Adipose tissue (tissue), 3 donors: Measurements from ENCODE around the gene TMED1. TPM values are rescaled to one million over a fixed set of nuclear protein-coding genes. Genes with fewer than 3 reads are reported as not detected.
"Not testable (repeated sequence)": the region's sequence is repeated elsewhere in the genome, so short reads cannot be mapped to it uniquely, and the experiment has no call there.

ENCODE experiments used
- H3K27ac ChIP-seq: one replicate; pipeline ENCODE4 v1.5.1; 2013; ENCODE audit warnings: low read depth, low read length
- WGBS, 3 donors: extraction: QIAGEN DNeasy Blood & Tissue Kit; methylation state at CpG; one replicate each; pipeline ENCODE4 v1.1.7; 2013; 5-methylcytosine and 5-hydroxymethylcytosine counted together
- polyA plus RNA-seq, 3 donors: library from polyadenylated mRNA; stranded (reverse); fragments of 200-250 nt; gene quantifications; one replicate each; pipeline ENCODE4 v1.2.3, GENCODE V29; 2013
- donor health status: healthy with polysubstance abuse.
- donor health status: Bipolar disorder and iron deficiency.
- donor health status: healthy.

TMED1 gene
- polyA plus RNA-seq, 3 donors, result 27.9 to 40.1 (median 36.5) TPM

DNA sequence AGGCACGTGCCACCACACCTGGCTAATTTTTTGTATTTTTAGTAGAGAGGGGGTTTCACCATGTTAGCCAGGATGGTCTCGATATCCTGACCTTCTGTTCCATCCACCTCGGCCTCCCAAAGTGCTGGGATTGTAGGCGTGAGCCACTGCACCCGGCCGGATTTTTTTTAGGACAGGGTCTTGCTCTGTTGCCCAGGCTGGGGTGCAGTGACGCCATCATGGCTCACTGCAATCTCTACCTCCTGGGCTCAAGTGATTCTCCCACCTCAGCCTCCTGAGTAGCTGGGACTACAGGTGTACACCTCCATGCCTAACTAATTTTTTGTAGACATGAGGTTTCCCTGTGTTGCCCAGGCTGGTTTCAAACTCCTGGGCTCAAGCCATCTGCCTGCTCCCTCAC, 1.6 kb upstream of the TMED1 start:
- 93 to 99% (median 97%) methylated on average over 7 of the region's 7 CpGs for WGBS, 3 donors
- H3K27ac ChIP-seq, result not testable (repeated sequence)

DNA sequence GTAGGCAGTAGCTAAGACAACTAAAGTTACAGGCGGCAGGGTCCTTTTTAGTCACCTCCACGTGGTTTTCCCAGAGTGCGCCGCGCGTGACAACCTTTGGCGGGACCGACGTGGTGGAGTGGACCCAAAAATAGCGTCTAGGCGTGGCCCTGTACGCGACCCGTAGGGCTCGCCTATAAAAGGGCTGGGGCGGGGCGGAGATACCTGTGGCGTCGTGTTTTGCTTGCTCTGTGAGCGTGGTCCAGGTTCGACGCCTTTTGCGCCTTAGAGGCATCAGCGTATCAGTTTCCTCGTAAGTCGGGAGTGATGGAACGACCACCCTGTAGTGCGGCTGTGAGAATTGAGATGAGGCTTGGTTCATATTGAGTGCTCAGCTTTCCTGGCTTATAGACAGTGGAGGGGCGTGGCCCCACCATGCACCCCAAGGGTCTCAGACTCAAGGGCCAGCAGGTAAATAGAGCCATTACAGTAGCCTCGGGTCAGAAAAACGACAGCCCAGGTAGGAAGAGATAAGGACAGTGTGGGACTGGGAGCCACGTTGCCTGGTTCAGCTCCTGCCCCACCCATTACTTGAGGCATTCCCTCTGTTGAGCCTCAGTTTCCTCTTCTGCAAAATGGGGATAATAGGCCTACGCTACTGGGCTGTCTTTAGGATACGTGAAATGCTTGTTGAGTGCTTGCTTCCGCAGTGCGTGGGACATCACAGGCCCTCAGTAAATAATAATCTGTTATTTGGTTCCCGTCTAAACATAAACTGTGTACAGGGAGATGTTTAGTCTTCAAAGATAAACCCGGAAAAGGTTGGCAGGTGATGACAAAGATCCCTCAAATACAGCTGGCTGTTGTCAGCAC, 693 bp upstream of the TMED1 start:
- WGBS, 3 donors, result 31 to 39% (median 36%) methylated on average over 38 of the region's 38 CpGs
- peak overlapping the region; percentile 48 for H3K27ac ChIP-seq

DNA sequence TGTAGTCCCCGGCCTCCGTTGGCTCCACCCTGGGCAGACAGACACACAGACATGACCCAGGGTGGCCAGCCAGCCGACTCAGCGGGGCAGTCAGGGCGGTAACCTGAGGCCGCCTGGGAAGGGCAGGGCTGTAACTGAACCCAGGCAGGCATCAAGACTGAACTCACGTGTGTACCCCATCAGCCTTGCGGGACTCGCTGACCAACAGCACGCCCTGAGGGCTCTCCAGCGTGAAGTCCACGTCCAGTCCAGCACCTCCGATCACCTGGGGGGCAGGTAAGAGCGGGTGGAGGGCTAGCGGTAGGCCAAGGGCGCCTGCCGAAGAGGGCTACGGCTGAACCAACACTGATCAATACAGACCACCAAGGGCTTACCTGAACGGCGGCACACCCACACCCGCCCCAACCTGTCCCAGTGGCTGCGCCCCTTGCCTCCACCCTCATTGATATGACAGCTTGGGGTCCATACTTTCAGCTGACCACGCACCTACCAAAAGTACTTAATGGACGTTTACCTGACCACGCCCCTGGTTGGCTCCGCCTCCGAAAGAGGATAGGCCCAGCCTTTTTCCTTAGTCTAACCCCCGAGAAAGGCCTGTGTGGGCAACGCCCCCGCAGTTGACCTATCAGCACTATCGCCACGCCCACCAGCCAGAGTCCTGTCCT, 791 bp downstream of the TMED1 start:
- no peak overlapping the region for H3K27ac ChIP-seq
- WGBS, 3 donors, result 22 to 61% (median 60%) methylated on average over 26 to 32 of the region's 32 CpGs

DNA sequence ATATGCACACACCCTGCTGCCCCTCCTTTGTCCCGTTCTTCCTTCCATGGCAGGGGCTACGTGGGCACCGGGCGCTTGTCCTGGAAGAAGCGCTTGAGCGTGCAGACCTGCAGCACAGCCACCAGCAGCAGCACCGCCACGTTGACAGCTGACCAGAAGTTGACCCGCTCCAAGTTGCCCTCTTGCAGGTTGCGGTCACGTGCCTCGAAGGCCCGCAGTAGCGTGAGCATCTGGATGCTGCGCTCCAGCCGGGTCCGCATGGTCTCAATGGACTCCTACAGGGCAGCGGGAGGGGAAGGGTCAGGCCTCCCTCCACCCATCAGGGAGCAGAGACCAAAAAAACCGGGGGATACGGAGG, 3.1 kb downstream of the TMED1 start:
- H3K27ac ChIP-seq, result no peak overlapping the region
- WGBS, 3 donors, result 74 to 80% (median 80%) methylated on average over 20 of the region's 20 CpGs

- H3K27ac ChIP-seq, result no peak overlapping the region
- WGBS, 3 donors, result 80 to 82% (median 82%) methylated on average over 27 to 28 of the region's 28 CpGs
Measured at GRCh38 chr19:10831987-10832938, 3.7 kb downstream of the TMED1 start.

- no peak overlapping the region for H3K27ac ChIP-seq
- WGBS, 3 donors, result 84 to 88% (median 85%) methylated on average over 33 of the region's 33 CpGs
Measured at GRCh38 chr19:10830931-10831779, 4.9 kb downstream of the TMED1 start.

GRCh38 chr19:10830370-10830769, 5.6 kb downstream of the TMED1 start:
- H3K27ac ChIP-seq, result no peak overlapping the region
- WGBS, 3 donors, result 90 to 92% (median 91%) methylated on average over 6 to 7 of the region's 7 CpGs

DNA sequence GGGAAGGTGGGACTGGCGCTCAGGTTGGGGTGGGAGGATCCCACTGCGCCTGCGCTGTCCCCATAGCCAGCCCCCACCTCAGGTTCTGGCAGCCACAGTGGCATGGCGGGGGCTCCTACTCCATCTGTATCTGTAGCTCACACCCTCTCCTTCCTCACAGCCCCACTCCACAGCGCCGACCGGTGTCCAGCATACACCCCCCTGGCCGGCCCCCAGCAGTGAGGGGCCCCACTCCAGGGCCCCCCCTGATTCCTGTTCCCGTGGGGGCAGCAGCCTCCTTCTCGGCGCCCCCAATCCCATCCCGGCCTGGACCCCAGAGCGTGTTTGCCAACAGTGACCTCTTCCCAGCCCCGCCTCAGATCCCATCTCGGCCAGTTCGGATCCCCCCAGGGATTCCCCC, 6.0 kb downstream of the TMED1 start:
- no peak overlapping the region for H3K27ac ChIP-seq
- 84 to 88% (median 86%) methylated on average over 13 to 16 of the region's 16 CpGs for WGBS, 3 donors

DNA sequence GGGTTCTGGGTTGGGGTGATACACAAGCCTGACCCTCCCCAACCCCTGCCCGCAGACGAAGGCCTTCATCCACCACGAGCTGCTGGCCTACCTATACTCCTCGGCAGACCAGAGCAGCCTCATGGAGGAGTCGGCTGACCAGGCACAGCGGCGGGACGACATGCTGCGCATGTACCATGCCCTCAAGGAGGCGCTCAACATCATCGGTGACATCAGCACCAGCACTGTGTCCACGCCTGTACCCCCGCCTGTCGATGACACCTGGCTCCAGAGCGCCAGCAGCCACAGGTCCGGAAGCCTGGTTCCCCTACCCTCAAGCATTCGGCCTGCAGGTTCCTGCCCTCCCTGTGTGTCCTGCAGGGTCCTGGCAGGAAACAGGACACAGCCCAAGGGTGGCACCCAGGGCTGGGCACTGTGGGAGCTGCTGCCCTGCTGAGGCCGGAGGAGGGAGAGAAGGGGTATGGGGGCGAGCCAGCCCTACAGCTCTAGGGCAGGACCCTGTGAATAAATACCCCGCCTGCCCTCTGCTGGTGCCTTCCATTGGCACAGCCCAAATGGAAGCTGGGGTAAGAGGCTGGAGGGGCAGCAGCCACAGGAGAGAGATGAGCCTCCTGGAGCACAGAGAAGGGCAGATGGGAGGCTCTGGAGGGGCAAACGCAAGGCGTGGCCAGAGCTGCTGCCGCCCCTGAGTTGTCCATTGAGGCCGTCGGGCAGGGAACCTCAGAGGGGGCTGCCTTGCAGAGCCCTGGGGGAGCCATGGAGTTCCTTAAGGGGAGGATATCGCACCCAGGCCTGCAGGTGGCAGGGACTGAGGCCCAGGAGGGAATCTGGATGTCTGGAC, 6.8 kb downstream of the TMED1 start:
- WGBS, 3 donors, result 89 to 93% (median 93%) methylated on average over 26 of the region's 26 CpGs
- no peak overlapping the region for H3K27ac ChIP-seq

DNA sequence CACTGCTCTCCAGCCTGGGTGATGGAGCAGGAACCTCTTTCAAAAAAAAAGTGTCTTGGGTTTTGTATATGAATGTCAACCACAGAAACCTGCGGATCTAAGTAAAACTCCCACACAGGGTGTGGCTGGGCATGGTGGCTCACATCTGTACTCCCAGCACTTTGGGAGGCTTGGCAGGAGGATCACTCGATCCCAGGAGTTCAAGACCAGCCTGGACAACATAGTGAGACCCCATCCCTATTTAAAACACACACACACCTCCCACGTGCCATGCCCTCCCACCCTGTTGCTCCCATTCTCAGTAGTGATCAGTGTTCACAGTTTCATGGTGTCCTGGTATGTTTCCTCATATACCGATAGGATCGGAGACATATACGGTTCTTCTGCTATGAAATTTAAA, 9.2 kb downstream of the TMED1 start:
- no peak overlapping the region for H3K27ac ChIP-seq
- WGBS, 3 donors, result 89% methylated on average over 6 of the region's 6 CpGs

GRCh38 chr19:10826231-10826630, 9.8 kb downstream of the TMED1 start:
- WGBS, 3 donors, result 69 to 89% (median 72%) methylated on average over 7 of the region's 7 CpGs
- no peak overlapping the region for H3K27ac ChIP-seq

DNA sequence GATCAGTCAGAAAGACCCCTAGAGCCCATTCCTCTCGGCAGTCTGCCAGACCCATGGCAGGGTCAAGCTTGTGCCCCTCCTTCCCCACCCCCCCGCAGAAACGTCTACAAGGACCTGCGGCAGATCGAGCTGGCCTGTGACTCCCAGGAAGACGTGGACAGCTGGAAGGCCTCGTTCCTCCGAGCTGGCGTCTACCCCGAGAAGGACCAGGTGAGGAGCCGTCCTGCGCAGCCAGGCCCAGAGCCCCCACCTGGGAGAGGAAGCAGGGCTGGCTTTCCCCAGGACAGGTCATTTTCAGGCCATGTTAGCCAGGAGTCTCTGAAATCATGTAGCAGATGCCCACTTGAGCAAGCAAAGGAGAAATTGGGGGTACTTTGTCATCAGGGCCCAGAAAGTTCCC, 12.3 kb downstream of the TMED1 start:
- H3K27ac ChIP-seq, result no peak overlapping the region
- 90 to 97% (median 95%) methylated on average over 12 of the region's 12 CpGs for WGBS, 3 donors

DNA sequence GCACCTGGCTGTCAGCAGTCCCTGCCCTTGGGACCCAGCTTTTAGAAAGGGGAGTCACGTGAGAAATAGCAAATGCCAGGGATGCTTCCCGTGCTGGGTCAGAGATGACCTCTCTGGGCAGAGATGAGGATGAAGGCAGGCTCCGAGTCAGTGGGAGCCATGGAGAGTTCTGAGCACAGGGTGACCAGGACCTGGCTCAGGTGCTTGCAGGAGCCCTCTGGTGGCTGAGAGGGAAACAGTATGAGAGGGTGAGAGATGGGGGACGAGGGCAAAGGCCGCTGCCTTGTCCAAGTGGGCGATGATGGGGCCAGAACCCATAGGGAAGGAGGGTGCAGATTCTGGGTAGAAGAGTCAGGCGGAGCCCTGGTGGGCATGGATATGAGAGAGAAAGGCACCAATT, 15.8 kb downstream of the TMED1 start:
- 90 to 93% (median 90%) methylated on average over 6 to 7 of the region's 7 CpGs for WGBS, 3 donors
- no peak overlapping the region for H3K27ac ChIP-seq

- no peak overlapping the region for H3K27ac ChIP-seq
- 95 to 97% (median 97%) methylated on average over 27 of the region's 27 CpGs for WGBS, 3 donors
Measured at GRCh38 chr19:10819124-10820060, 16.6 kb downstream of the TMED1 start.

DNA sequence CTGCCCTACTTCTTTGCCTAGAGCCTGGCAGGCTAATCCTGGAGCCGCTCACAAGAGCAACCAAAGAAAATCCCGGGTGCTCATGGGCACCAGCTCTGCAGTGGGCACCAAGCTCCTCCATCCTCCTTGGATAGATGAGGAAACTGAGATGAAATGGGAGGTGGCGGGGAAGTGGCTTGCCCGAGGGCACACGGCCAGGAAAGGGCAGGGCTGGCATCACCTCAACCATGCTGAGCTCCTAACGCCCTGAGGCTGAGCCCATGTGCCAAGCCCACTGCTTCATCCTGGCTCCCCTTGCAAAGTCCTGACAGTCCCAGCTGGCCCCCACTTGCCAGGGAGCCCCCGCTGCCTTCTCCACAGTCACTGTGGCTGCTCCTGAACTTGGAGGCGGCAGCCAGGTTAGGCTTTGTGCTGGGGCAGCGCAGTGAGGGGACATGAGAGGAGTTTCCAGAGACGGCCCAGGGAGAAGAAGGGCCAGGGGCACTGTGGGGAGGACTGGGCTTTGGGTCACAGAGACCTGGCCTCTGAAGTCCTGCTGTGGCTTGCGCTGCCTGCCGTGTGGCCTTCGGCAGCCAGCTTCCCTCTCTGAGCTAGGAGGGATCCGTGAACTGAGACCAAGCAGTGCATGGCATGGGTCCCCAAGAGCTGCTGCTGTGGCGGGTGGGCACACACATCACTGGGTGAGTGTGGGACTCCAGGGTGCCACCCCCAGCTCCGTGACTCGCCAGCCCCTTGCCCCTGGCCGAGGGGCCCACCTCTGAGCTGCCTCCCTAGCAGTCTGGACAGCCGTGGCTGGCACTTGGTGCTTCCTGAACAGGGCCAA, 17.5 kb downstream of the TMED1 start:
- 86 to 97% (median 90%) methylated on average over 18 to 19 of the region's 19 CpGs for WGBS, 3 donors
- H3K27ac ChIP-seq, result peak overlapping the region; percentile 56
